ENCODE results near the gene ACOD1.
A peak's percentile ranks its signal among the peaks of the same experiment; 100 is the strongest.
"Not testable (repeated sequence)": the region's sequence is repeated elsewhere in the genome, so short reads cannot be mapped to it uniquely, and the experiment has no call there.

The ACOD1 gene

DNA sequence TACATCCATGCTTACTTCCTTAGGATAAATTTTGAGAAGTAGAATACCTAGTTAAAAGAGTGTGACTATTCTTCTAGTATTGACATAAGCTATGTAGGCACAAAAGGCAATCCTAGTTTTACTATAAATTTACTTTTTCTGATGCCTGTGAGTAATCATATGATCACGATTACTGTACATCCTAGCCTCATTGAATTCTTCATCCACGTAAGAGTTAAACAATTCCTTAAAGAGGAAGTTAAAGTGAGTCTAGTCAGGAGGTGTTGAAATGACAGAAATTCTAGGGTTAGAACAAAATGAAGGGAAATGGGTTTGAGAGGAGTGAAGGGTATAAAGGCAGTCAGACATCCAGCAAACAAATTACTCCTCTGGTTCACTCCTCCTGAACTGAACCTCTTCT, at the start of gene ACOD1:
Gene ACOD1, plus strand, starts transcription at position 363 of the 400 bp plus-strand sequence. CDS start 48 bp downstream, outside the sequence.
- DNase-seq: no peak

DNA sequence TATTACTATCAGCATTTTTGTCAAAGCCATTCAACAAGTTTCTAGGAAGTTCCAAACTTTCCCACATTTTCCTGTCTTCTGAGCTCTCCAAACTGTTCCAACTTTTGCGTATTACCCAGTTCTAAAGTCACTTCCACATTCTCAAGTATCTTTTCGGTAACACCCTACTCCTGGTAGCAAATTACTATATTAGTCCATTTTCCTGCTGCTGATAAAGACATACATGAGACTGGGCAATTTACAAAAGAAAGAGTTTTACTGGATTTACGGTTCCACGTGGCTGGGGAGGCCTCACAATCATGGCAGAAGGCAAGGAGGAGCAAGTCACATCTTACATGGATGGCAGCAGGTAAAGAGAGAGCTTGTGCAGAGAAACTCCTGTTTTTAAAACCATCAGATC, 49.2 kb upstream of the ACOD1 start:
- not testable (repeated sequence) for DNase-seq

DNA sequence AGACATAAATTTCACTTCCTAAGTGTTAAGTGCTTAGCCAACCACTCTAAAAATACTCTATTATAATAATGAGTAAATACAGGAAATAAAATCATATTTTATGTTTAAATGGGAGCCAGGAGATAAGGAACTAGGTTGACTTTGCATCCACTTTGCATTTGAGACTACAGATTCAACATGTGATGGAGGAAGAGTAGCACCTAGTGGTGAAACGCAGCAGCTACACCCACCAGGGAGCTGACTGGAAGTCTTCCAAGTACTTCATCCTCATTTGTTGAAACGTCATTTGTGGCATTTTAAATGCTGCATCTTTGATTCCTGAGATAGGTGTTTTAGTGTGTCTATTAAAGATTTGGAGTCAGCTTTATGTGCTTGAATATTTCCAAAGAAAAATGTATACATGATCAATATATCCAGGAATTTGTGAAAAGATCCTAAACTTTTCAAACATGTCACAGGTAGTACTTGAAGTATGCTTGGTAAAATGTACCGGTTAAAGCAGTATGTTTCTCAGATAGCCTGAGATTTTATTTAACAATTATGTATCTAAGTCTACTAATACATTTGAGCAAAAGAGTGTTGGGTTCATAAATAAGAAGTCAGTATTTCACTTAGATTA, 44.7 kb upstream of the ACOD1 start:
- peak; percentile 75 for DNase-seq

DNA sequence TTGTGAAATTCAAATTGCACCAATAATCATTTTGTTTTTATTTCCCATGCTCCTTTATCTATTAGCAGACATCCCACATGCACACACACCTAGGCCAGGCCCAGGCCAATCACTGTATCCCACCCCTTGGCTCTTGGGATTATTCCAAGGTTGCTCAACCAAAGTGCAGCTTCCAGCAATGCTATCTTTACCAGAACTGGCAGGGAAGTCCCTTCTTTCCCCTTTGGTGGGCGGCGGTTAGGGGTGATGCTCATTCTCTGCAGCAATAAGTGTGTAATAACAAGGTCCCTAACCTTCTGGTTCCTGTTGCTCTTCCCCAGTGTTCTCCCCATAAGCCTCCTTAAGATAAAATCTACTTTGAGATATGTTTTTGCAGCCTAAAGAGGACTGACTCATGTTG, 43.8 kb upstream of the ACOD1 start:
- DNase-seq: no peak

DNA sequence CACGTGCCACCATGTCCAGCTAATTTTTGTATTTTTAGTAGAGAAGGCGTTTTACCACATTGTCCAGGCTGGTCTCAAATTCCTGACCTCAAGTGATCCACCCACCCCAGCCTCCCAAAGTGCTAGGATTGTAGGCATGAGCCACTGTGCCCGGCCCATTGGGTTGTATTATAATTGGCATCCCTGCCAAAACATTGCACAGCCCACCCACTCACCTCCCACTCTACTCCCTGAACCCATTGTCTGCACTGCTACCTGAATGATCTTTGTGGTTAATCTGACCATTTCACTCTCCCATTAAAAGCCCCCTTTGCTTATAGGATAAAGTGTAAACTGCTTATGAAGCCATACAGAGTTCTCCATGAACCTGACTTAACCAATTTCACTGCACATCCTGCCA, 35.8 kb upstream of the ACOD1 start:
- DNase-seq: no peak

DNA sequence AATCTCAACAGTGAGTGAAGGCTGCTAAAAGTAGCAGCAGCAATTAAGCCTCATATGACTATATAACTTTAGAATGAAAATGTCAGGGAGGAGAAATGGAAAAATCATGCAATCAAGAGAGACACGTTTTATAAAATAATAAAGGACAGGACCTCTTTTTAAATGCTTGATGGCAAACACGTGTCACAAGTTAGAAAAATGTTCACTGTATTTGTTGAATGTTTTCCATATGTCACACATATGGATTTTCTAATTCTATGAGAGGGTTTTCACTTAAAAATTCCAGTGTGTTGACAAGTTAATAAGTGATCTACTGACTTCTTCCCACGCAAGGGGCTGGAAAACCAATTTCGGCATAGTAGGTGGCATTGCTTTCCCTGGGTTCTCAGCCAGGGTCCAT, 34.4 kb upstream of the ACOD1 start:
- no peak for DNase-seq

DNA sequence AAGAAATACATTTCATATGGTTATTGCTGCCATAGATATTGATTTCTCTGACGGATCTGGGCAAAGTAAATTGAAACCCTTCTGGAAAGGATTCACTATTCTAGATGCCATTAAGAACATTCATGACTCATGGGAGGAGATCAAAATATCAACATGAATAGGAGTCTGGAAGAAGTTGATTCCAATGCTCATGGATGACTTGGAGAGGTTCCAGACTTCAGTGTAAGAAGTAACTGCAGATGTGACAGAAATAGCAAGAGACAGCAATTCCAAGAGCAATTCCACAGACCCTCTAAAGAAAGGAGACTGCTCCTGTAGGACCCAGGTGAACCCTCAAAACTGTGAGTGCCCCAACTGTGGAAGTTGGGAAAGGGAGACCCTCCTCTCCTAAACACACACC, 31.2 kb upstream of the ACOD1 start:
- no peak for DNase-seq

DNA sequence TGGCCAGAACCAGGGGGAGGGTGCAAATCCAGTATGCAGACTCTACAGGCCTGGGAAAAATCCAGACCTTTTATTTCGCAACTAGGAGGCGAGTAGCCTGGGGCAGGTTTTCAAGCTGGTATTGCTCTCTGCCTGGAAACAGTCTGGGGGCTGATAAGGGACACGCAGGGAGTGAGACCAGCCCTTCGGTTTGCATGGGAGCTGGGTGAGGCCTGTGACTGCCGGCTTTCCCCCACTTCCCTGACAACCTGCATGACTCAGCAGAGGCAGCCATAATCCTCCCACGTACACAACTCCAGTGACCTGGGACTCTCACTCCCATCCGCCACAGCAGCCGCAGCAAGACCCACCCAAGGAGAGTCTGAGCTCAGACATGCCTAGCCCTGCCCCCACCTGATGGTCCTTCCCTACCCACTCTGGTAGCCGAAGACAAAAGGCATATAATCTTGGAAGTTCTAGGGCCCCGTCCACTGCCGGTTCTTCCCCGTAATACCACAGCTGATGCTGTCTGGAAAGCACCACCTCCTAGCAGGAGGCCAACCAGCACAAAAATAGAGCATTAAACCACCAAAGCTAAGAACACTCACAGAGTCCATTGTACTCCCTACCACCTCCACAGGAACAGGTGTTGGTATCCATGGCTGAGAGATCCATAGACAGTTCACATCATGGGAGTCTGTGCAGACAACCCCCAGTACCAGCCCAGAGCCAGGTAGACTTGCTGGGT, 30.4 kb upstream of the ACOD1 start:
- DNase-seq: not testable (repeated sequence)

DNA sequence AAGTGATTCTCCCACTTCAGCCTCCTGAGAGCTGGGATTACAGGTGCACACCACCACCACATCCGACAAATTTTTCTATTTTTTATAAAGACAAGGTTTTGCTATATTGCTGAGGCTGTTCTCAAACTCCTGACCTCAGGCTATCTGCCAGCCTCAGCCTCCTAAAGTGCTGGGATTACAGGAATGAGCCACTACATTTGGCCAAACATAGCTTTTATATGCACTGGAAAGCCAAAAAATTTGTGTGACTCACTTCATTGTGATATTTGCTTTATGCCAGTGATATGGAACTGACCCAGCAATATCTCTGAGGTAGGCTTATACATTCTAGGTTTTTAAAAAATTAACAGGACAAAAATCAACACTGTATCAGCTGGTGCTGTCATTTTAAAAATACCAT, 26.8 kb upstream of the ACOD1 start:
- DNase-seq: no peak

DNA sequence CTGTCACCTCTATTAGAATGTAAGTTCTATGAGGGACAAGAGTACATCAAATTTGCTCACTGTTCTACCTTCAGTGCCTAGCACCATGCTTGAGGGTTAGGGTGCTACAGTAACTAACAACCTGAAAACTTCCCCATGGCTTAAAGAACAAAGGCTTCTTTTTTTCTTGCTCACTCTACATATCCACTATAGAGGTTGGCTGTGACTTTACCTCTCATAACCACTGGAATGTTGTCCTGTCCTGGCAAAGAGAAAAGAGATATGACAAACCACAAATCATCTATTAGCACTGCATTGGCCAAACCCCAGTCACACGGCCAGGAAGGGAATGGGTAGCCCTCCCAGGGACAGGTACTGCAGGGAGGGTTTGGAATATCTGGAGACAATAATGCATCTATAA, 23.2 kb upstream of the ACOD1 start:
- no peak for DNase-seq

DNA sequence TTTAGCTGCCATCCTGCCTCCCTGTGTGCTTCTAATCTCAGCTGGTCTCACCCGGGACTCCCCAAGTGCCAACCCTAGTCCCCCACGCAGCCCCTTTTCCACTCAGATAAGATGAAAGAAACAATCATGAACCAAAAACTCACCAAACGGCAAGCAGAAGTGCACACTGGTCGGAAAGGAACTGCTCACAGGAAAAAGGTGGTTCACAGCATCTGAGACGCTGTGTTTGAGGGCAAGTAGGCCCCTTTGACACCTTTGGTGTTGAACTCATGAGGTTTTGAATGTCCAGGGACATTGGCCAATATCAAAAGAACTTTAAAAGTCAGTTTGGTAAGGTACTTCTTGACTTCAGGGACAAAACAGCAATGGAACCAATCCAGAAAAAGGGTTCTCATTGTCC, 20.4 kb upstream of the ACOD1 start:
- no peak for DNase-seq

DNA sequence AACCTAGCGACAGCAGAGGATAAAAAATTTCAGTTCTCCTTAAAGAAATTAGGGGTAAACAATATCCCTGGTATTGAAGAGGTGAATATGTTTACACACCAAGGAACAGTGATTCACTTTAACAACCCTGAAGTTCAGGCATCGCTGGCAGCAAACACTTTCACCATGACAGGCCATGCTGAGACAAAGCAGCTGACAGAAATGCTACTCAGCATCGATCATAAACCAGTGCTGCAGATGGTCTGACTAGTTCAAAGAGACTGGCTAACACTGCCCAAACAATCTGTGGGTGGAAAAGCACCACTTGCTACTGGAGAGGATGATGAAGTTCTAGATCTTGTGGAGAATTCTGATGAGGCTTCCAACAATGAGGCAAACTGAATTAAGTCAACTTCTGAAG, 19.9 kb upstream of the ACOD1 start:
- no peak for DNase-seq

DNA sequence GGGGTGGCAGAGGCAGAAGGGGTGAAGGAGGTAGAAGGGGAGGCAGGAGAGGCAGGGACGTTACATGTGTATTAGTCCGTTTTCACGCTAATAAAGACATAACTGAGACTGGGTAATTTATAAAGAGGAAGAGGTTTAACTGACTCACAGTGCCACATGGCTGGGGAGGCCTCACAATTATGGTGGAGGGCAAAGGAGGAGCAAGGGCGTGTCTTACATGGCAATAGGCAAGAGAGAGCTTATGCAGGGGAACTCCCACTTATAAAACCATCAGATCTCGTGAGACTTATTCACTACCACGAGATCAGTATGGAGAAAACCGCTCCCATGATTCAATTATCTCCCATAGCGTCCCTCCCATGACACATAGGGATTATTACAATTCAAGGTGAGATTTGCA, 19.0 kb upstream of the ACOD1 start:
- DNase-seq: no peak

DNA sequence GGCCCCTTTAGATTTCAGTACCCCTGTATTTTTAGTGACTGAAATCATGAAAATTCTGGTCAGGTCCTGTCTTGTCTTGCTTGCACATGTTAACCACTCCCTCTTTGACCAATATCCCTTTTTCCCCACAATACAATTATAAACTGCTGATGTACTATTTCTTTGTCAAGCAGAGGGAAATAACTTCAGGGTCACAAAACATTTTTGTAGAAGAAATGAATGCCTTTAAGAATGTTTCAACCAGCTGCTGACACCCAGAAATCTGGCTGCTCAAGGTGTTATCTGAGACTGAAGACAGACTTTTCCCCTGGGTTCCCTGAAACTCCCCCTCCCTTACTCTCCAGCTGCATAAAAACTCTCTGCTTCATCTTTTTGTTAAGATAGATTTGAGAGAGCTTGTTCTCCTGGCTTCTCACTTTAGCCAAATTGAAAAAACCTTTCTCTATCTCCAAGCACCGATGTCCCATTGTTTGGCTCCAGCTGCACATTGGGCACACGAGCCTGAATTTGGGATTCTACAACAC, 18.4 kb upstream of the ACOD1 start:
- no peak for DNase-seq

DNA sequence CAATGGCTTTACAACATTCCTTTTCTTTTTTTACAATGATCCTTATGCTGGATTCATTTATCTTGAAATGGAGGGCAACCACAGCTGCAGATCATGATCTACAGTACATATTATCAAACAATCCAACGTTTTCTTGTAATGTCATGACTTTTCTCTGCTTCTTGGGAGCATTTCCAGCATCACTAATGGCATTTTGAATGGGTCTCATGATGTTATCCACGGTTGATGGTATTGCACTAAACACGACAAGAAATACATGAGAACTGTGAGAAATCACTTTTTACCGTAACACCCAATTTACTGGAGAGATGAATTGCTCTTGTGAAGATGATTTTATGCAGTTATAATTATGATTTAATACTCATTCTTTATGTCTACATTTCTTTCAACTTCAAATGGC, 16.2 kb upstream of the ACOD1 start:
- DNase-seq: no peak

DNA sequence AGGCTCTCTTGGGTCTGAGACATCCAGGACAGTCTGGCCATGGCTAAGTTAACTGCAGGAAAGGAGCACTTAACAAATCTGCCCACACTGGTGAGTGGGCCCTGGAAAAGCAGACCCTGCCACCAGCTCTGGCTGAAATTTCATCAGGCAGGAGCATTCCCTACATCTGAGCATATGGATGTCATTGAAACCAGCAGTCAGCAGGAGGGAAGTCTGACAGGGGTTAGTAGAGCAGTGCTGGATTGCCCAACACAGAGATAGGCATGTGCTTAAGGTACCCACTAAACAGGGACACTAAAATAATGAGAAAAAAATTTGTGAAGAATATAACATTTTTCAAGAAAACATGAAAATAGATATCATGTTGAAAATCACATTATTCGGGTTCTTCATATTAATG, 13.6 kb upstream of the ACOD1 start:
- DNase-seq: no peak

DNA sequence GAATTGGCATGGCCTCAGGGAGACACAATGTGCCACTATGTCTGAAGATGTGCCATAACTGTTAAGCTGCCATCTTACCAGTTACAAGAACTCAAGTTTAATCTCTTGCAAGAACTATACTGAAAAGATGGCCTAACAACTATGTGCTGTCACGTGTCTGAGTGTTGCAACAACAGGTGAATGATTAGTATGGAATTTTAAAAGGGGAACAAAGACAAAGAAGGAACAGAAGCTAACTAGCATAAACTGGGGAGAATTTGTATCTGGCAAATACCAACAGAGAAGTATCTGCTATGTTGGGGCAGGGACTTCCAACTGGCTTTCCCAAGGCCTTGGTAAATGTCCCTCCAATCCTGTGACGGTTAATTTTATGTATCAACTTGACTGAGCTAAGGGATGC, 11.5 kb upstream of the ACOD1 start:
- no peak for DNase-seq

DNA sequence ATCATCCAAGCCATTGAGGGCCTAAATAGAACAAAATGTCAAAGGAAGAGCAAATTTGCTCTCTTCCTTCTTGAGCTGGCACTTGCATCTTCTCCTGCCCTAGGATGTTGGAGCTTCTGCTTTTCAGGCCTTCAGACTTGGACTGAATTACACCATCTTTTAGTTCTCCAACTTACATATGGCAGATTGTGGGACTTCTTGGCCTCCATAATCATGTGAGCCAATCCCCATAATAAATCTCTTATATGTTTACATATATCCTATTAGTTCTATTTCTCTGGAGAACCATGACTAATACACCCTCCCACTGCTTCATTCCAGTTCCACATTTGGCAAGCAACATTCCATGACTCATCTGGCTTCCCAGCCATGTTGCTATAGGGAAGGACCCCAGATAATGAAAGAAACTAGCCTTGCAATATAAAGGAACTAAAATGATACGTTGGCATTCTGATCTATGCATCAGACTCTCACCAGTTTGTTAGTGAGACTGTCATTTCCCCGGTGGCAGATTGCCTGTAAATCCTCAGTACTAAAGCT, 11.0 kb upstream of the ACOD1 start:
- no peak for DNase-seq

DNA sequence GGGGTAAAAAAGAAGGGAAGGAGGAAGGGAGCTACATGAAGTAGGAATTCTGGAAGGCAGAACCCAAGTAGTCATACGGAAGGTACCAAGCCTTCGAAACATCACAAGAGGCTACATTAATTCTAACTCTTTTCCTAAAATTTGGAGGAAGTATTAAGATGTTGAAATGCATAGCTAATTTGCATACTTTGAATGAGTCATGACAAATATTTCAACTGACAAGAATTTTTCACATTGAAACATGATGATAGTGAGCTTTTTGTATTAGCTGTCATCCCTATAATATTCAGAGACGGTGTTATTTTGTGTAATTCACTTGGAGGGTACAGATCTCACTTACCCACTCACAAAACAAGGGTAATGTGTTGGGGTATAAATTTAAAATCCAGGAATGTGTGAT, 9.1 kb upstream of the ACOD1 start:
- DNase-seq: no peak

DNA sequence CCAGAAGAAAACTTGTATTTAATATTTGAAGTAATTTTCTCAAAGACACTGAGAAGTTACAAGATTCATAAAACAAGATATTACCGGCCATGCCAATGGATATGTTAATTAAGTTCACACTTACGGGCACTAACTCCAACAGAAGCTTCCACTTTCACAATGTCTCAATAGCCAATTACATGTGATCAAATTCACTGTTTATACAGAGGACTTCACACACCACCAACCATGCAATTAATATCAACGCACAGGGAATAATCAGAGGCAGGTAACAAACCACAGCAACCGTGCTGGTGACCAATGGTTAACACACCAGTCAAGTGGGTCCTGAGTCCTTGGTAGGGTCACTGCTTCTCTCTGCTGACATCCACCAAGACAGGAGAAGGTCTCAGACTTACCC, 5.9 kb upstream of the ACOD1 start:
- no peak for DNase-seq

DNA sequence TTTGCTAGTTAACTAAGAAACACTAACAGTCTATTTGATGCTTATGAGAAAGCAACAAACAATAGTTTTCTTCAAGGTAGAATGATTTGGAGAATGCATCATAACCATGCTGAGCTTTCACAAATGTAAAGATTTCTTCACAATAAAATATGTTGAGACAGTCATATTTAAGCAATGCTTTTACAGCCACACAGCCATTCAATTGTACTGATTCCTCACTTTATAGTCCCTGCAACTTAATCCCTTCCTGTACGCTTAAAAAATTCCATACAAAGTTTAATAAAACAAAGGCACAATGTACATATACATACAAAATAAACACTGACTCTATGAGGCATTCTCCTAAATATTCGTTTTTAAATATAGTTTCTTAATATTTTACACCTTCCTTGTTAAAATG, 4.7 kb upstream of the ACOD1 start:
- no peak for DNase-seq

DNA sequence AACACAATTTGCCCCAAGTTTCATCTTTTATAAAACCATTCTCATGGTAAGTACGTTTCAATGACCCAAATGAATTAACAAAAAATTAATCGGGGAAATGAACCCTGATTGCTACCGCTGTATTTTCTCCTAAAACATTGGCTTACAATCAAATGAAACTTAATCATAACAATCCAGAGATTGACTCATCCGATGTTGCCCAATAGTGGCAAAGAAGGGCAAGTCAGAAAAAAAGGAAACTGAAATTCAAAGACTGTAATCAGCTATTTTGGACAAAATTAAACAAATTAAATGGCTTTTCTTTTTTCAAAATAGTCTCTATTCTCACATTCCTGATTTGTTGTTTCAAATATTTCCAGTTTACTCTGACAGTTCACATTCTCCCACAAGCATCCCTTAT, 3.9 kb upstream of the ACOD1 start:
- DNase-seq: no peak

DNA sequence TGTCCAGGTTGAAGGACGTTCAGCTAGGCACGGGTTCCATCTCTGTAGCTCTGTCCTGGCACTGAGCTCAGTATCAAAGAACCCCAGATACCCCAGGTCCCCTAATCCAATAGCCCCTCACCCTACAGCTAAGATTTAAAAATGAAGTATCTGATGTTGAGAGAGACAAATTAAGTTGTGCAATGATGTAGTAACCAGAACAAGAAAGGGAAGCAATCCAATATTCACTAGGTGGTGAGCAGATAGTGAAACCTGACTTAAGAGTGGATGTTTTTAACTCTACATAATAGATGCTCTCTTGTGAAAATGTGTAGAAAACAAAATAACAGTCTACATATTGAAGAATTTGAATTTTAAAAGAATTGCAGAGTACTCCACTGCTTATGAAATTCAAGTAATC, 1.8 kb downstream of the ACOD1 start:
- DNase-seq: no peak

DNA sequence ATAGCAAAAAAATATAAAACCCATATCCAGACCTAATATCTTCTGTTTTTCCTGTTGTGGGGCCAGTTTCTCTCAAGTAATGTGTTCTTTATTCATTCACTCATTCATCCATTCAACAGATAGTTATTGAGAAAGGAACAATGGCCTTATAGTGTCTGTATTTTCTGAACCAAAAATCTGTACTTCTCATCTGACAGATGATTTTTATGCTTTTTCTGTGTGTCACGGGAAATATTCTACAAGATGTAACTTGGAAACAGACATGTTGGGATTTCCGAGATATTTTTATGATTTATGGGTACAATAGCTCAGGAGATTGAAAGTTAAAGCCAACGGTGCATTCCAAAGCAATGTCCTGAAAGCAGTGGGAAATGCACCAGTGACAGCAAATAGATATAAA, 5.7 kb downstream of the ACOD1 start:
- no peak for DNase-seq

DNA sequence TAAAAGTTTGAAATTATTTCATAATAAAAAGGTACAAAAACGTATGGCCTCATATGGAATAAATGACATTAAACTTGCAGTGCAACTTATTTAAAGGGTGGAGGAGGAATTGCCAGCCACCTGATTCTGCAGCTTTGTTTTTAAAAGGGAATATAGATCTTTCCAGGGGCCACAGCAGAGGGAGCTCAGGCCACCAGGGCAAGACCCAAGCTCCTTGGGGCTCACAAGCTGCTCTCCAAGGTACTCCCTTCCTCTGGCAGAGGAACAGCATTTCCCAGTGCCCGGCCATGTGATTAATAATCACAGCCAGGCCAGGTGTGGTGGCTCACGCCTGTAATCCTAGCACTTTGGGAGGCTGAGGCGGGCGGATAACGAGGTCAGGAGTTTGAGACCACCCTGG, 6.2 kb downstream of the ACOD1 start:
- no peak for DNase-seq

Data from activated CD4-positive, alpha-beta T cell treated with anti-CD3 and anti-CD28 coated beads, Interleukin-10, Interleukin-2, amounts not matched to agents 100 ng/mL and 50 ng/mL, durations not matched to agents 16 hours and 8 hours (primary cell).